Right lobe of liver (tissue), 4 donors: ENCODE results near the gene OXER1.

ENCODE experiments used
- POLR2A ChIP-seq: fragments of 450-650 bp; IDR thresholded peaks from one replicate; pipeline ENCODE4 v1.6.1; 2017; ENCODE audit warnings: antibody characterized with exemption, mild to moderate bottlenecking
- TF ChIP-seq, protein P1 (sequence below), 4 donors: fragments of 200-600 bp in 3 of 4; fragments of 450-650 bp in 1 of 4; IDR thresholded peaks; one replicate each; pipeline versions ENCODE4 v1.5.1 to v1.8.0; 2016 to 2022; ENCODE audit warnings: antibody characterized with exemption in 4 of 4, mild to moderate bottlenecking in 2 of 4
- donor health status: DM: no; HTN: no; CAD: no.
- donor health status: DM: no; HTN: no; CAD: no.
- donor health status: DM: no; HTN: yes; CAD: no.

DNA sequence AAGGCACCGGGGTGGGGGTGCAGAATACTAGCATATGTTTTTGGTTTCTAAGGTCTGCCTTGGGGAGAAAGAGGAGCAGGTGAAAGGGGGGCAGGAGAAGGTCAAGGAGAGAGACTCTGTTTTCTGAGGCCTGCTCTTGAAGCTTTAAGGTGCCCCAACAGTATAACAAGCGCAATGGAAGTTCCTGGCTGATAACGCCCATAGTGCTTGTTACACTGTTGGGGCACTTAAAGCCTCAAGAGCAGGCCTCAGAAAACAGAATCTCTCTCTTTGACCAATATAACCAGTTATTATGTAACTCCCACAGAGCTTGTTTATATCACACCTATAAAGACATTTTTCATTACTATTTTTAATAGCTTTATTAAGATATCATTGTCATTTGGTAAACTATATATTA is 16.5 kb downstream of the OXER1 start:
- TF ChIP-seq, protein P1, sequence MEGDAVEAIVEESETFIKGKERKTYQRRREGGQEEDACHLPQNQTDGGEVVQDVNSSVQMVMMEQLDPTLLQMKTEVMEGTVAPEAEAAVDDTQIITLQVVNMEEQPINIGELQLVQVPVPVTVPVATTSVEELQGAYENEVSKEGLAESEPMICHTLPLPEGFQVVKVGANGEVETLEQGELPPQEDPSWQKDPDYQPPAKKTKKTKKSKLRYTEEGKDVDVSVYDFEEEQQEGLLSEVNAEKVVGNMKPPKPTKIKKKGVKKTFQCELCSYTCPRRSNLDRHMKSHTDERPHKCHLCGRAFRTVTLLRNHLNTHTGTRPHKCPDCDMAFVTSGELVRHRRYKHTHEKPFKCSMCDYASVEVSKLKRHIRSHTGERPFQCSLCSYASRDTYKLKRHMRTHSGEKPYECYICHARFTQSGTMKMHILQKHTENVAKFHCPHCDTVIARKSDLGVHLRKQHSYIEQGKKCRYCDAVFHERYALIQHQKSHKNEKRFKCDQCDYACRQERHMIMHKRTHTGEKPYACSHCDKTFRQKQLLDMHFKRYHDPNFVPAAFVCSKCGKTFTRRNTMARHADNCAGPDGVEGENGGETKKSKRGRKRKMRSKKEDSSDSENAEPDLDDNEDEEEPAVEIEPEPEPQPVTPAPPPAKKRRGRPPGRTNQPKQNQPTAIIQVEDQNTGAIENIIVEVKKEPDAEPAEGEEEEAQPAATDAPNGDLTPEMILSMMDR (IDR thresholded peaks at IDR 0.05): no peak
- TF ChIP-seq POLR2A: no peak
